Astrocyte (in vitro differentiated cells and primary cell): Measurements from ENCODE around the gene EBPL. TPM values are rescaled to one million over a fixed set of nuclear protein-coding genes. Genes with fewer than 3 reads are reported as not detected.

Source experiments
- DNase-seq: peaks from one replicate; pipeline ENCODE4 v3.0.0-alpha.2; 2010; ENCODE audit warnings: low read depth
- FAIRE-seq: peaks from 2 replicates; lab custom pipeline; 2011; peaks lifted over from hg19 to GRCh38; lab: Jason Lieb, UNC
- H2AFZ ChIP-seq: 2 replicates; pipeline ENCODE4 v1.6.0; 2012; ENCODE audit warnings: low read depth, low read length, inconsistent platforms
- H3K27ac ChIP-seq: 2 replicates; pipeline ENCODE4 v1.5.1; 2011; ENCODE audit warnings: low read depth, low read length, inconsistent platforms
- H3K27me3 ChIP-seq: 2 replicates; pipeline ENCODE4 v1.6.0; 2011; ENCODE audit warnings: low read length, inconsistent platforms; ENCODE audit not compliant: insufficient read depth
- H3K36me3 ChIP-seq: 2 replicates; pipeline ENCODE4 v1.5.1; 2011; ENCODE audit warnings: low read length, inconsistent platforms; ENCODE audit not compliant: insufficient read depth
- H3K4me1 ChIP-seq: 2 replicates; pipeline ENCODE4 v1.5.1; 2011; ENCODE audit warnings: low read length, inconsistent platforms; ENCODE audit not compliant: insufficient read depth
- H3K4me2 ChIP-seq: 2 replicates; pipeline ENCODE4 v1.6.0; 2012; ENCODE audit warnings: low read length, inconsistent platforms
- H3K4me3 ChIP-seq: 2 replicates; pipeline ENCODE4 v1.5.1; 2011; ENCODE audit warnings: low read depth, mild to moderate bottlenecking, low read length, inconsistent platforms; ENCODE audit not compliant: insufficient read depth
- H3K79me2 ChIP-seq: 2 replicates; pipeline ENCODE4 v1.6.0; 2012; ENCODE audit warnings: mild to moderate bottlenecking, low read length, inconsistent platforms; ENCODE audit not compliant: insufficient read depth
- H3K9ac ChIP-seq: 2 replicates; pipeline ENCODE4 v1.6.0; 2012; ENCODE audit warnings: mild to moderate bottlenecking, low read length, inconsistent platforms
- H3K9me3 ChIP-seq: 2 replicates; pipeline ENCODE4 v1.5.1; 2012; ENCODE audit warnings: low read depth, mild to moderate bottlenecking, low read length, inconsistent platforms; ENCODE audit not compliant: insufficient read depth
- H4K20me1 ChIP-seq: 2 replicates; pipeline ENCODE4 v1.6.0; 2012; ENCODE audit warnings: low read length, inconsistent platforms; ENCODE audit not compliant: insufficient read depth
- H3K27ac Mint-ChIP-seq: one replicate; pipeline ENCODE4 v1.8.0; 2021; ENCODE audit warnings: mild to moderate bottlenecking, mixed read lengths; ENCODE audit not compliant: unreplicated experiment
- H3K27me3 Mint-ChIP-seq: one replicate; pipeline ENCODE4 v1.8.0; 2021; ENCODE audit warnings: low read depth, mixed read lengths; ENCODE audit not compliant: unreplicated experiment
- H3K36me3 Mint-ChIP-seq: one replicate; pipeline ENCODE4 v1.8.0; 2021; ENCODE audit warnings: low read depth, mixed read lengths; ENCODE audit not compliant: unreplicated experiment
- H3K4me1 Mint-ChIP-seq: one replicate; pipeline ENCODE4 v1.8.0; 2021; ENCODE audit warnings: low read depth, mixed read lengths; ENCODE audit not compliant: unreplicated experiment
- H3K4me3 Mint-ChIP-seq: one replicate; pipeline ENCODE4 v1.8.0; 2021; ENCODE audit warnings: mild to moderate bottlenecking, moderate library complexity, mixed read lengths; ENCODE audit not compliant: unreplicated experiment
- H3K9me3 Mint-ChIP-seq: one replicate; pipeline ENCODE4 v1.8.0; 2021; ENCODE audit warnings: mild to moderate bottlenecking, mixed read lengths; ENCODE audit not compliant: unreplicated experiment
- CTCF ChIP-seq: IDR thresholded peaks from 2 replicates; pipeline ENCODE4 v1.5.1; 2011; ENCODE audit warnings: low read depth, mild to moderate bottlenecking, inconsistent platforms, low read length, moderate library complexity; ENCODE audit not compliant: insufficient read depth
- EZH2 ChIP-seq: IDR thresholded peaks from 2 replicates; pipeline ENCODE4 v1.6.1; 2012; ENCODE audit warnings: mild to moderate bottlenecking, low read length, inconsistent platforms; ENCODE audit not compliant: insufficient read depth
- total RNA-seq: library from RNA; stranded (reverse); gene quantifications from 2 replicates; pipeline ENCODE4 v1.2.1, GENCODE V29; 2021

EBPL gene
- total RNA-seq, 1 donor from 2014 or later, result 62.1 TPM

GRCh38 chr13:49739498-49740187, 48.4 kb upstream of the EBPL start:
- no peak overlapping the region for H3K27ac Mint-ChIP-seq
- peaks cover 4% of the 10 kb centered on the region for H4K20me1 ChIP-seq
- no peak overlapping the region for H3K4me3 Mint-ChIP-seq
- no peak for TF ChIP-seq CTCF
- TF ChIP-seq EZH2, result no peak
- no peaks in the 10 kb centered on the region for H3K9me3 ChIP-seq
- no peaks in the 10 kb centered on the region for H3K36me3 ChIP-seq
- H3K4me1 Mint-ChIP-seq, result no peaks in the 10 kb centered on the region
- no peak overlapping the region for H3K27ac ChIP-seq
- peaks cover 4% of the 10 kb centered on the region for H3K36me3 Mint-ChIP-seq
- no peak overlapping the region for H2AFZ ChIP-seq
- H3K4me3 ChIP-seq, result no peak overlapping the region
- FAIRE-seq, result no peak
- H3K27me3 Mint-ChIP-seq, result no peaks in the 10 kb centered on the region
- H3K4me2 ChIP-seq, result no peak overlapping the region
- no peak overlapping the region for H3K9ac ChIP-seq
- DNase-seq, result no peak
- no peaks in the 10 kb centered on the region for H3K4me1 ChIP-seq
- no peaks in the 10 kb centered on the region for H3K79me2 ChIP-seq
- no peaks in the 10 kb centered on the region for H3K27me3 ChIP-seq
- H3K9me3 Mint-ChIP-seq, result no peaks in the 10 kb centered on the region

- DNase-seq, result peak; percentile 30
- H3K9me3 ChIP-seq, result no peaks in the 10 kb centered on the region
- H3K4me3 ChIP-seq, result no peak overlapping the region
- Mint-ChIP-seq H3K36me3 (peaks cover under 1% of the 10 kb centered on the region), H3K9me3 (no peaks in the 10 kb centered on the region), H3K4me3 (no peak overlapping the region), H3K4me1 (peaks cover 9% of the 10 kb centered on the region), H3K27me3 (no peaks in the 10 kb centered on the region), H3K27ac (peak overlapping the region; percentile 2)
- H3K36me3 ChIP-seq, result peaks cover 7% of the 10 kb centered on the region
- H2AFZ ChIP-seq, result no peak overlapping the region
- peaks cover 11% of the 10 kb centered on the region for H3K4me1 ChIP-seq
- TF ChIP-seq EZH2 (no peak), CTCF (no peak)
- no peaks in the 10 kb centered on the region for H3K27me3 ChIP-seq
- peaks cover 2% of the 10 kb centered on the region for H3K79me2 ChIP-seq
- H3K27ac ChIP-seq, result no peak overlapping the region
- no peak overlapping the region for H3K4me2 ChIP-seq
- no peak overlapping the region for H3K9ac ChIP-seq
- no peak for FAIRE-seq
- peaks cover 17% of the 10 kb centered on the region for H4K20me1 ChIP-seq
These were observed 42.1 kb upstream of the EBPL start for GRCh38 chr13:49733181-49733951.
